Skeletal muscle satellite cell (primary cell): ENCODE results near the gene KRT7.

Source experiments
- H3K27me3 ChIP-seq: 2 replicates; pipeline ENCODE4 v1.7.0; 2013; ENCODE audit warnings: low read length; ENCODE audit not compliant: control insufficient read depth, insufficient read depth
- H3K36me3 ChIP-seq: 2 replicates; pipeline ENCODE4 v1.7.0; 2013; ENCODE audit warnings: mild to moderate bottlenecking, control low read depth, low read length; ENCODE audit not compliant: insufficient read depth
- H3K4me1 ChIP-seq: 2 replicates; pipeline ENCODE4 v1.7.0; 2013; ENCODE audit warnings: low read length; ENCODE audit not compliant: control insufficient read depth, insufficient read depth
- H3K4me2 ChIP-seq: 2 replicates; pipeline ENCODE4 v1.7.0; 2013; ENCODE audit warnings: mild to moderate bottlenecking, low read length
- H3K4me3 ChIP-seq: 2 replicates; pipeline ENCODE4 v1.7.0; 2013; ENCODE audit warnings: low read length
- H3K9ac ChIP-seq: 2 replicates; pipeline ENCODE4 v1.7.0; 2013; ENCODE audit warnings: mild to moderate bottlenecking, low read depth, low read length, moderate library complexity
- H3K9me3 ChIP-seq: replicated peaks from 2 replicates; pipeline ENCODE4 v1.7.0; 2013; ENCODE audit warnings: mild to moderate bottlenecking, control low read depth, low read length

KRT7 gene

DNA sequence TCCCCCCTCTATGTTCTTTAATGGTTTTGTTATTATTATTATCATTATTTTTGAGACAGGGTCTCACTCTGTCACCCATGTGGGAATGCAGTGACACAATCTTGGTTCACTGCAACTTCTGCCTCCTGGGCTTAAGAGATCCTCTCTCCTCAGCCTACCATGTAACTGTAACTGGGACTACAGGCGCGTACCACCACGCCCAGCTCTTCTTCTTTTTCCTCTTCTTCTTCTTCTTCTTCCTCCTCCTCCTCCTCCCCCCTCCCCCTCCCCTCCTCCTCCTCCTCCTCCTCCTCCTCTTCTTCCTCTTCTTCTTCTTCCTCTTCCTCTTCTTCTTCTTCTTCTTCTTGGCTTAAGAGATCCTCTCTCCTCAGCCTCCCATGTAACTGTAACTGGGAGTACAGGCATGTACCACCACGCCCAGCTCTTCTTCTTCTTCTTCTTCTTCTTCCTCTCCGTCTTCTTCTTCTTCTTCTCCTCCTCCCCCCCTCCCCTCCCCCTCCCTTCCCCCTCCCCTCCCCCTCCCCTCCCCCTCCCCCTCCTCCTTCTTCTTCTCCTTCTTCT is 5.4 kb upstream of the KRT7 start:
- Histone ChIP-seq H3K9ac (no peak overlapping the region), H3K4me3 (no peak overlapping the region), H3K27me3 (no peaks in the 10 kb centered on the region), H3K4me1 (peaks cover 53% of the 10 kb centered on the region), H3K9me3 (peaks cover 5% of the 10 kb centered on the region), H3K36me3 (no peaks in the 10 kb centered on the region), H3K4me2 (no peak overlapping the region)

DNA sequence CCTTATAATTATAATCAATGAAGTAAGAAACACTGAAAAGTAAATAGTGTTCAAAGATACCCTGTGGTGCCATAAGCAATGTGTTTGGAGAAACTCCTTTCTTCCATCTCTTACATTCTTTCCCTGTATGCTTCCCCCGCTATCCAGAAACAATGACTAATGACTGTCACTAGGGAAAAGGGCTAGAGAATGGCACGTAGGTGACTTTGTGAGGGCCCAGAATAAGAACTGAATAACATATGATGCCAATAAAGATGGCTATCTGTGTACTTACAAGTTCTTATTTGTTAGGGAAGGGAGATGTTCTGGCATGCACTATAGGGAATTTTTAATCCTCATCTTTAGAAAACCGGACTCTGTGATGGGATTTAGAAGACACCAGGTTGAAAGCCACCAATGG is 4.7 kb upstream of the KRT7 start:
- Histone ChIP-seq H3K27me3 (no peaks in the 10 kb centered on the region), H3K36me3 (no peaks in the 10 kb centered on the region), H3K4me2 (no peak overlapping the region), H3K9ac (no peak overlapping the region), H3K4me3 (no peak overlapping the region), H3K4me1 (peaks cover 47% of the 10 kb centered on the region), H3K9me3 (peaks cover 5% of the 10 kb centered on the region)

- Histone ChIP-seq H3K4me2 (no peak overlapping the region), H3K9me3 (peaks cover 5% of the 10 kb centered on the region), H3K36me3 (no peaks in the 10 kb centered on the region), H3K4me1 (peaks cover 42% of the 10 kb centered on the region), H3K27me3 (no peaks in the 10 kb centered on the region), H3K4me3 (no peak overlapping the region), H3K9ac (no peak overlapping the region)
These were observed 4.1 kb upstream of the KRT7 start for GRCh38 chr12:52228931-52229330.

DNA sequence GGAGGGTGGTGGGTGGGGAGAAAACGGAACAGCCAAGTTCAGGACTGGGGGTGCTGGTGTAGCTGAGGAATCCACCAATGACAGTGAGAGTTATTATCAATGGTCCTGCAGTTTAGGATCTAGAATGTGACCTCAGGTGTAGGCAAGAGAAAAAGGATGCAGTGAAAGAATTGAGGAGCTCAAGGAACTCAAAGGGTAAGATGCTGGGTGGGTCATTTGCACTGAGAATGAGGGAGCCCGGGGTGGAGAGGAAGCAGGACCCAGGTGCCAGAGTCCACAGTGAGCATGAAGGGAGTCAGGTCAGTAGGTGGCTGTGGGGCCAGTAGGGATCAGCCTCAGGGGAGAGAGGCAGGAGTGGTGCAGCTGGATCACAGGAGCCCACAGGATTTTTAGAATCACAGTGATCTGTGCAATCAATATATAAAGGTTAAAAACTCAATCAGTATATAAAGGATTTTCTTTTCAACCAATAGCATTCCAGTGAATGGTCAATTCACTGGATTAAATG is 3.2 kb upstream of the KRT7 start:
- Histone ChIP-seq H3K4me1 (peaks cover 40% of the 10 kb centered on the region), H3K9me3 (no peaks in the 10 kb centered on the region), H3K9ac (peak overlapping the region; percentile 74), H3K4me3 (peak overlapping the region; percentile 16), H3K36me3 (no peaks in the 10 kb centered on the region), H3K4me2 (peak overlapping the region; percentile 23), H3K27me3 (no peaks in the 10 kb centered on the region)

GRCh38 chr12:52230364-52231281 is 2.4 kb upstream of the KRT7 start:
- Histone ChIP-seq H3K36me3 (no peaks in the 10 kb centered on the region), H3K4me2 (peak overlapping the region; percentile 60), H3K4me1 (peaks cover 47% of the 10 kb centered on the region), H3K9ac (peak overlapping the region; percentile 83), H3K9me3 (no peaks in the 10 kb centered on the region), H3K27me3 (no peaks in the 10 kb centered on the region), H3K4me3 (peak overlapping the region; percentile 13)

DNA sequence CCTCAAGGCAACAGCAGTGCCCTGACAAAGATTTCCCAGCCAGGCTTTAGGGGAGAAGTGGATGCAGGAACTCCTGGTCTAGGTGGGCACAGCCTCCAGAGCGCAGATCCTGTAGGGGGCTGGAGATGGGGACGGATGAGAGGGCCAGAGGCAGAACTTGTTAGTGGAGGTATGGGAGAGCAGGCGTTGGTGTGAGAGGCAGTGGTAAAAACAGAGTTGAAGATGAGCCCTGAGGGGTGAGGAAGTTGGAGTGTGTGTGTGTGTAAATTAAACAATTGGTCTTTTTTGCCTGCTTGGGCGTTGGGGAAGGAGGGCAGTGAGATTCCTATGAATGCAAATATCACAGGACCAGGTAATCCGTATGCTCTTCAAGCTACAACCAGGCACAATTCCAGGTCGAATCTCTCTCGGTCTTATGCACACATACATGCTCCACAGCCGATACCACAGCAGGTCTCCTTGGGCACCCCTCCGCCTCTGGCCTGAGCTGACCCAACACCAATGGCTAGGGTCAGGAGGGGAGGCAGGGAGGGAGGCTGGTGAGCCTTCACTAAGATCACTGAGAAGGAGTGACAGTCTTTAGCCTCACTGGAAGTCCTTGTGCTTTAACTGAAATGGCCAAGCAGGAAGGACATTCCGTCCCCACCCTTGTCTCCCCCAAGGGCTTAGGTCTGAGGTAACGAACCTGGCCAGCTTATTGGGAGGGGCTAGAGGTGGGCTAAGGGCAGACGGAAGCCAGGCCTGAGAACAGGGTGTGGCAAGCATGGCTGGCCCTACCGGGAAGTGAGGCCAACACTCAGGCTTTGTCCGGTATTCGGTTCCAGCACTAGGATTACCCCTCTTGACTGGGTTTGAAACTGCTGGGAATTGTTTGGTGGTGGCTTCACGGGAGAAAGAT is 1.5 kb upstream of the KRT7 start:
- Histone ChIP-seq H3K9ac (peak overlapping the region; percentile 83), H3K27me3 (no peaks in the 10 kb centered on the region), H3K9me3 (no peaks in the 10 kb centered on the region), H3K36me3 (no peaks in the 10 kb centered on the region), H3K4me1 (peaks cover 52% of the 10 kb centered on the region), H3K4me3 (no peak overlapping the region), H3K4me2 (peak overlapping the region; percentile 60)

DNA sequence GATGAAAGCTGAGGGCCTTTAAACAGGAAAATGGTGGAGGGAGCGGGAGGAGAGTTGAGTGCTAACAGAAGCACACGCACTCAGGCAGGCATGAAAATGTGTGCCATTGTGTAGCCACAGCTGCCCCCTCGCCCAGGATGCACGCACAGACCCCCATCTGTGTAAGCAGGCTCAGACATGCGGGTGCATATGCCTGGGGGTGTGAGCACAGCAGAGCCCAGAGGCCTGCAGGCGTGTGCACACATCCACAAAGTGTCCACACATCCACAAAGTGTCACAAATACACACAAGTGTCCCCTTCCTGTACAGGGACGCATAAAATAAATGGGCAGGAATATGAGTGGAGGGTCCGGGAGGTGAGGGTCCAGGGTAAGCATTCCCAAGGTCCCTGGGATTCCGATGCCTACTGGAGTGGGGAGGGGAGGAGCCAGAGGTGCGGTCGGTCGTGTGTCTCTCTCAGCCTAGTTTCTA is 805 bp upstream of the KRT7 start:
- no peak overlapping the region for H3K4me2 ChIP-seq
- H3K9me3 ChIP-seq, result no peaks in the 10 kb centered on the region
- H3K27me3 ChIP-seq, result no peaks in the 10 kb centered on the region
- H3K4me1 ChIP-seq, result peaks cover 52% of the 10 kb centered on the region
- no peak overlapping the region for H3K4me3 ChIP-seq
- H3K9ac ChIP-seq, result peak overlapping the region; percentile 83
- H3K36me3 ChIP-seq, result no peaks in the 10 kb centered on the region

DNA sequence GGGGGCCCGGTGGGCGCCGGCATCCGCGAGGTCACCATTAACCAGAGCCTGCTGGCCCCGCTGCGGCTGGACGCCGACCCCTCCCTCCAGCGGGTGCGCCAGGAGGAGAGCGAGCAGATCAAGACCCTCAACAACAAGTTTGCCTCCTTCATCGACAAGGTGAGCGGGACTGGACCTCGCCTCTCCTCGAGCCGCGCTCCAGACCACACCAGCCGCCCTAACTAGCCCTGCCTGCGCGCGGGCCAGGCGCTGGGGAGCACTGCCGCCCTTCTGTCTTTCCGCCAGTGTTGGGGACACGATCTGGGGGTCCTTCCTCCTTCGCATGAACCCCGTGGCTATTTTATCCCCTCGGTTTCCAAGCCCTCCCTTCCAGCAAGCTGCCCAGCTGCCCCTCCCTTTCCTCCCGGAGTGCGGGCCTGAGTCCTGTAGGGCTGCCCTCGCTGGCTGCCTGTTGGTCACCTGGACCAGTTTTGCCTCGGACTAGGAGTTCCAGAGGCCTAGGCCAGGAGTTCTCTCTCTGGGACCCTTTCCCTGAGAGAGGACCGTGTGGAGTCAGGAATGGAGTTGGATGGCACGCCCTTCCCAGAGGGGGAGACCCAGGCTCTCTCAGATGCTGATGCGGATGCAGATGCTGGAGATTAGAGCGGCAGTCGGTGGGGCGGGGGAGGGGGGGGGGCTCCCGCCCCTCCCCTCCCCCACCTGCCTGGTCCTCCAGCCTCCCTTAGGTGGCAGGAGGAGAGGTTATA is 592 bp downstream of the KRT7 start:
- Histone ChIP-seq H3K4me1 (peaks cover 48% of the 10 kb centered on the region), H3K9me3 (no peaks in the 10 kb centered on the region), H3K36me3 (no peaks in the 10 kb centered on the region), H3K4me2 (no peak overlapping the region), H3K9ac (no peak overlapping the region), H3K4me3 (no peak overlapping the region), H3K27me3 (no peaks in the 10 kb centered on the region)

- no peaks in the 10 kb centered on the region for H3K9me3 ChIP-seq
- H3K4me1 ChIP-seq, result peaks cover 43% of the 10 kb centered on the region
- no peak overlapping the region for H3K4me2 ChIP-seq
- H3K36me3 ChIP-seq, result no peaks in the 10 kb centered on the region
- no peak overlapping the region for H3K9ac ChIP-seq
- H3K4me3 ChIP-seq, result no peak overlapping the region
- H3K27me3 ChIP-seq, result no peaks in the 10 kb centered on the region
These were observed 1.3 kb downstream of the KRT7 start for GRCh38 chr12:52234223-52234810.

DNA sequence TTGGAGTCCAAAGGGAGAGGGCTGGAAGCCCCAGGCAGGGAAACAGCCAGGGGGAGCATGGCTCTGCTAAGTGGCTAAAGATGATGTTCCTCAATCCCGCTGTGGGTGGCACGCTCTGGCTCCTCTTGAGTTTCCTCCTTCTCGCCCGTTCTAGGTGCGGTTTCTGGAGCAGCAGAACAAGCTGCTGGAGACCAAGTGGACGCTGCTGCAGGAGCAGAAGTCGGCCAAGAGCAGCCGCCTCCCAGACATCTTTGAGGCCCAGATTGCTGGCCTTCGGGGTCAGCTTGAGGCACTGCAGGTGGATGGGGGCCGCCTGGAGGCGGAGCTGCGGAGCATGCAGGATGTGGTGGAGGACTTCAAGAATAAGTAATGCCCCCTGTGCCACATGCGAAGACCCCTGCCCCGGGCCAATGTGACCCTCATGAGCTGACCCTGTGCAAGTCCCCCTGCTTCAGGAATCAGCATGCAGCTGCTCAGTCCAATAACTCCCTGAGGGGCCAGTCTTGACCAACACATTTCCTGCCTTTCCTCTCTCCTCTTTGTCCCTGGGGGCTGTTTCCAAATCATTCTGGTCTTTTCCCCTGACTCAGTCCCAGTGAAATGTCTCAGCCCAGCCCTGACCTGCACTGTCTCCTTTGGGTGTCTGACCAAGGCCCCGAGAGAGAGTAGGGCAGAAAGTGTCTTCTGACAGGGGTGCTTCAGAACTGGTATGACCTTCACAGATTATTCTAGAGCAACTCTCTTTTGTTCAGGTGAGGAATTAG is 2.1 kb downstream of the KRT7 start:
- Histone ChIP-seq H3K36me3 (no peaks in the 10 kb centered on the region), H3K4me3 (no peak overlapping the region), H3K27me3 (no peaks in the 10 kb centered on the region), H3K4me2 (no peak overlapping the region), H3K9me3 (no peaks in the 10 kb centered on the region), H3K4me1 (peaks cover 34% of the 10 kb centered on the region), H3K9ac (peak overlapping the region; percentile 16)
